Raji (cell line): ENCODE results near the gene RAB6B.

Experiments used
- POLR2A ChIP-seq: IDR thresholded peaks from 2 replicates; pipeline ENCODE4 v1.6.1; 2011; ENCODE audit warnings: low read depth, low read length, control low read depth; ENCODE audit not compliant: insufficient read depth

RAB6B gene

DNA sequence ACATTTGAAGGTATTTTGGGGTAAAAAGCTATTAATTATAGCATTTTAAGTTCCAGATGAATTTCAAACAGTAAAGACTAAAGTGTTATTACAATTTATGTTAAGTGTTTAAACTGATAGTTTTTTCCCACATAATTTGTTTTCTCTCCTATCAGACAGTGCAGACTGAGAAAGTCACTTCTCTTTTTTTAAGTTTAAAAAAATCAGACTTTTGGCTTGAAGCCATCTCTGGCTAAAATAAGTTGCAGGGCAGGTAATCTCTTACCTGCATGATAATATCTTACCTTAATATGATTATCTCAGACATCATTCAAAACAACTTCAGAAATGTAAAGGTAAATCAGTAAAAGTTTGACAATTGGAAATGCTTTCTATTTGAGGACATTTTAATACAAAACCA lies 21.5 kb upstream of the RAB6B start:
- no peak for TF ChIP-seq POLR2A

DNA sequence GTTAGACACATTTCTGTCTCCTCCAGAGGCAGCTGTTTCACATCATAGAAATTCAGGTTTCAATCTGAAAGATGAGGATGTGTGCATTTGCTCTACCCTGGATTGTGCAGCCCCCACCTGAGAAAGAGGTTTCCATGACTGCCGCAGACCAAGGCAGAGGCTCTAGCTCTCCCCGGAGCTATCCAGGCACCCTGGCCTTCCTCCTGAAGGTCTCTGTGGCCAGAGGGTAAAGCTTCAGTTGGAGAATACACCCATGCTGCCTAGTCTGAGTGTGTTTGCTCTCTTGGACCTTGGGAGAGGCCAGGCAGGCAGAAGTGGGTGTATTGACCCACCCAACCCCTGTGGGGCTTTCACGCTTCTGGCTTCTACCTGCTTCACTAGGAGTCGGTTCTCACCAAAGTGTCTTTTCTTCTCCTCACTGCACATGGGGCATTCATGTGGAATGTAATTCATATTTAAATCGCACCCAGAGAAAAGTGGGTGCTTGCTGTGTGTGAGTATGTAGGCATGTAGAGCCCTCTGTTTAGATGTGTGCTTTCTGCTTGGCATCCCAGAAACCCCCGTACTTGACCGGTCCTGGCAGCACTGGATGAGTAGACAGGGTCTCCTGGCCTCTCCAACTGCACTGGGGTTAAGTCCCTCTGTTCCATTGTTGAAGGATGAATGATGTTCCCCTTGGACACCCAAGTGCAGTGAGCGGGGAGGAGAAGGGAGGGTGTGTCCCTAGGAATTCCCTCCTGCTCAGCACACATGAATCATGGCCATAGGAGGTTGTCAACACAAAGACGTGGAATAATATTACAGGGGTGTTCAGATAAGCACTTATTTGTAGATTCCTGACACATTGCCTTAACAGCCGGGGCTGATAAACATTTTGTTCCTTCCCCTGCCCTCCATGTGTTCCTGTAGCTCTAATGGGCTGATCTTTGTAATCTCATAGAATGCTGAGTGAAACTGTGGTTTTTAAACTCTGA lies 20.3 kb upstream of the RAB6B start:
- no peak for TF ChIP-seq POLR2A

DNA sequence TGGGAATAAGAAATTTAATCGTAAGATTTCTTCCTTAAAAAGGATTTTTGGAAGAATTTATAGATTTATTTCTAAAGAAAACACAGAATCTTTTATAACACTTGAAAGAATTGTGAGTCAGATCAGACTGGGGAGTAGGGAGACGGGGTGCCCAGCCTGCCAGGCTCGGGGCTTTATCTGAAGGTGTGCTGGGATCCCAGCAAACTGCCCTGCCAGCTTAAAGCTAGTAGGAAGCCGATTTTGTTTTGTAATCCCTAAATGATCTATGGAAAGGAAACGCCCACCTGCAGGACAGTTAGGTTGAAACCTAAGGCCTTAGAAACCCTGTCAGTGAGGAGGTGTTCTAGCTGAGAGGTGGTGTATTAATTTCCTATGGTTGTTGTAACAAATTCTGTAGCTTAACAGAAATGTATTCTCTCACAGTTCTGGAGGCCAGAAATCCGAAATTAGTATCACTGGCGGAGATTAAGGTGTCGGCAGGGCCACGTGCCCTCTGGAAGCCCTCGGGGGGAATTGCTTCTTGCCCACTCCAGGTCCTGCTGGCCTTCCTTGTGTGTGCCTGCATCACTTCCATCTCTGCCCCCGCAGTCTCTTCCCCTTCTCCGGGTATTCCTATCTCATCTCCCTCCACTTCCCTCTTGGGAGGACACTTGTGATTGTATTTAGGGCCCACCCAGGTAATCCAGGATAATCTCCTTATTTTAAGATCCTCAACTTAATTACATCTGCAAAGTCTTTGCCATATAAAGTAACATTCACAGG lies 19.3 kb upstream of the RAB6B start:
- no peak for TF ChIP-seq POLR2A

- no peak for TF ChIP-seq POLR2A
Observed at GRCh38 chr3:133910422-133910821, 14.7 kb upstream of the RAB6B start.

GRCh38 chr3:133905376-133905775 lies 9.7 kb upstream of the RAB6B start:
- no peak for TF ChIP-seq POLR2A

DNA sequence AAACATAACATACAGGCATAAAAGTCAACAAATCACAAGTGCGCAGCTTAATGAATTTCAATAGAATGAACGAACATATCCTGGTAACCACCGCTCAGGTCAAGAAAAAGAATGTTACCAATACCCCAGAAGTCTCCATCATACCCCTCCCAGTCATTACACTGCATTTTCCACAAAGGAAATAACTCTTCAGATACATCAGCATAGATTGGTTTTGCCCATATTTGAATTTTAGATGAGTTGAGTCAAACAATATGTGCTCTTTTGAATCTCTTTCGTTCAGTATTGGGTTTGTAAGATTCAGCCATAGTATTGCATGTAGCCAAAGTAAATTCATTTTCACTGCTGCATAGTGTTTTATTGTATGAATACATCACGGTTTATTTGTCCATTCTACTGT lies 6.2 kb upstream of the RAB6B start:
- TF ChIP-seq POLR2A: no peak

GRCh38 chr3:133901083-133901482 lies 5.4 kb upstream of the RAB6B start:
- no peak for TF ChIP-seq POLR2A

DNA sequence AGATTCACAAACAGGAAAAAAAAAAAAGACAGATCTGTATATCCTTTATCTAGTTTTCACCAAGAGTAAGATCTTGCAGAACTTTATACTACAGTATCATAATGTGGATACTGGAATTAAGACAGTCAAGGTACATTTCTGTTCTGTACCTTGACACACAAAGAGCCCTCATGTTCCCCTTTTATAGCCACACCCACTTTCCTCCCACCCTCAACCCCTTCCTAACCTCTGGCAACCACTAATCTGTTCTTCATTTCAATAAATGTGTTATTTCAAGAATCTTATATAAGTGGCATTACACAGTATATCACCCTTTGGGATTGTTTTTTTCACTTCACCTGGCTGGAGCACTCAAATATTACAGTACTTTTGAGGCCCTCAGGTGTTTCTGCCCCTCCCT lies 3.6 kb upstream of the RAB6B start:
- no peak for TF ChIP-seq POLR2A

DNA sequence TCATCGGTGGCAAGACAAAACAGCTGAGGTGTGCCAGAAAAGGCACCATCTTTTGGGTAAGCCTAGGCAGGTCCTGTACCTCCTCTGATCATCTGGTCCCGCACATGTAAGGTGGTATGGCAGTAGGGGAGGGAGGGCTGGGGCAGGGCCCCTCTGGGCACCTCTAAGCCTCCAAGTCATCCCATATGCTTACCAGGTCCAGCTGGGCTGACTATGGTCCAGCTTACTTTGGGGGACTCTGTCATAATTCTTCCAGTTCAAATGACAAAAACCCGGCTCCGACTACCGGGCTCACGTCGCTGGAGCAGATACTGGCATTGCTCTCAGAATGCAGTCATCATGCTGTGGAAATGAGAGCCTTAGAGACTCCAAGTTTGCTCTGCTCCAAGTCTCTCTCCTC lies 1.9 kb upstream of the RAB6B start:
- no peak for TF ChIP-seq POLR2A

DNA sequence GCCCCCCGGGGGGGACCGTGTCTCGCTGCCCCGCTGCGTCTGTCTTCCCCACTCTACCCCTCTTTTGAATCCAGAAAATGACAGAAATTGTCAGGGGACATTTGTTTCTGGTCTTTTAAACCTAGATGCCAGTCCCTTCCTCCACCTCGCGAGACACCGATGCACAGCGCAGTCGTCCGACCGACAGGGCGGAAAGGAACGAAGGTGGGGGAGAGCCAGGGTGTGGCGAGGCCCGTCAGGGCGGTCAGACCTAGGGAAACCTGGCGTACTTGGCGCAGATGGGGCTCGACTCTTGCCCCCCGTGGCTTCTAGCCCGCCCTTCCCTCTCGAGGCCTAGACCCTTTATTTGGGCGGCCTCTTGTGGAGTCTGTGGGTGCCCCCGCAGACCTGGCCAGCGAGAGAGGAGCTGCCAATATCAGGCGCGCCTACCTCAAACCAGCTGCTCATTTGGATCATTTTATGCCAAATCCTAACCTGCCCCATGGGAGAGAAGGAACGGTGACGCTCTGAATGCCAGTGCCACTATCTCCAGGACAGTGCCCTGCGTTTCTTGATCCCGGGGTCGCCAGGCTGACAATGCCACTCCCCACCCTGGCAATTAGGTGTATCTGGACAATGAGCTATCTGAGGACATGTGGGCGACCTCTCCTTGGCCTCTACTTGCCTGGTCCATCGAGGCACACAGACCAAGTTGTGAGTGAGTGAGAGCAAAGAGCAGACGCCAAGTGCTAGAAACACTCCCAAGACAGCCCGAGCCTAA lies 500 bp upstream of the RAB6B start:
- TF ChIP-seq POLR2A: no peak

DNA sequence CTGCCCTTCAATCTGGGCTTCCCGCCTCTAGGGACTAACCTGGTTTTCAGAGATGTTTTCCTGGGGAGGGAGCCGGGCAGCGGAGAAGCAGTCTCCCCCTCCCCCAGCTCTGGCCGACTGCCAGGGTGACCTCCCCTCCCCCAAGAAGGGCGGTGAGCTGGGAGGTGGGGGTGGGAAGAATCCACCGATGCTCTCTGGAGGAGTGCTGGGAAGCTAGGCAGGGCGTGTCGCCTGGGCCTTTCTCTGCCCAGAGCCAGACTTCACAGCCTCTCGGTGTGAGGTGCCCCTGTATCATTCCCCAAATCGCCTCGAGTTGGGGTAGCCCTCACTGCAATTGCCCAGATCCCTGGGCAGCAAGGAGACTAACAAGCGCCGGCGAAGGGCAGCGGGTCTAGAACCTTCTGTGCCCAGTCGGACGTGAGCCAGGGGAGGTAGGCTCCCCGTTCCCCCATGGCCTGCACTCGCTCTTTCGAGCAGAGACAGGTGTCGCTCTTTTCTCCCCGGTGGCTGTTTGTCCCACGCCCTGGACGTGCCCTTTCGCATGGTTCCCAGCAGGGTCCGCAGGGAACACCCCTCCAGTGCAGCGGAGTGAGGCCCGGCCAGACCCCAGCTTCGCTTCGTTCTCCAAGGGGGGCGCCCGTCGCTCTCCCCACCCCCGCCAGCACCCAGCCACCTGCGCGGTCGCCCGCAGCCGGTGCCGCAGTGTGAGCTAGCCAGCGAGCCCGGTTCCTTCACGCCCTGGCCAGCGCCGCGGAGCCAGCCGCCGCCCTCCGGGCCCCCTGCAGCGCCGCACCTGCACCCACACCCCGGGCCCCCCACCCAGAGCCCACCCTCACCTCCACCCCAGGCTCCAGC lies 1.1 kb downstream of the RAB6B start:
- no peak for TF ChIP-seq POLR2A

DNA sequence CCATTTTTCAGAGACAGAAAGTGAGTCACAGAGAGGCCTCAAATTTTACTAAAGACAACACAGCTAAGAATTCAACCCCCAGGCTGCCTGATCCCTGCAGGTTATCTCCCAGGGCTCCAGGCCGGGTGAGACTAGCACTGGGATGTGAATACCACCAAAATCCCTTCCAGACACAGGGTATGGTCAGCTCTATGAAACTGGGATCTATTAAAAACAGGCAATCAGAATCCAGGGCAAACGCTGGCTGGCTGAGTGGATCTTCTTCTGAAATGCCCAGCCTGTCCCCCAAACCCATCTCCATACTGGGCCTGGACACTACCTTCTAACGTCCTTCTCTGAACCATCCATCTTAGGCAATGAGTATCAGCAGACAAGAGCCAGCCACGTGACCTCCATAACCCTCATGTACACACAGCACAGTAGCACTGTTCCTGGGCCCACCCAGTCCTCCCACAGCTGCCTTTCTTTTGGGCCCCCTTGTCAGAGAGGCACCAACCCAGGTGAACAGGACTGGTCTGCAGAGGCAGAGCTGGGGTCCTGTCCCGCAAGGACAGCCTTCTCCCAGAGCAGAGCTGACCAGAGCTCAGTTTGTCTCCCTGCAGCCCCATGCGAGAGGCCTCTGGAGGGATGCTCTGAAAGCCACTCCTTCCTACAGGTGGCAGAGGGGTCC lies 1.9 kb downstream of the RAB6B start:
- TF ChIP-seq POLR2A: no peak

DNA sequence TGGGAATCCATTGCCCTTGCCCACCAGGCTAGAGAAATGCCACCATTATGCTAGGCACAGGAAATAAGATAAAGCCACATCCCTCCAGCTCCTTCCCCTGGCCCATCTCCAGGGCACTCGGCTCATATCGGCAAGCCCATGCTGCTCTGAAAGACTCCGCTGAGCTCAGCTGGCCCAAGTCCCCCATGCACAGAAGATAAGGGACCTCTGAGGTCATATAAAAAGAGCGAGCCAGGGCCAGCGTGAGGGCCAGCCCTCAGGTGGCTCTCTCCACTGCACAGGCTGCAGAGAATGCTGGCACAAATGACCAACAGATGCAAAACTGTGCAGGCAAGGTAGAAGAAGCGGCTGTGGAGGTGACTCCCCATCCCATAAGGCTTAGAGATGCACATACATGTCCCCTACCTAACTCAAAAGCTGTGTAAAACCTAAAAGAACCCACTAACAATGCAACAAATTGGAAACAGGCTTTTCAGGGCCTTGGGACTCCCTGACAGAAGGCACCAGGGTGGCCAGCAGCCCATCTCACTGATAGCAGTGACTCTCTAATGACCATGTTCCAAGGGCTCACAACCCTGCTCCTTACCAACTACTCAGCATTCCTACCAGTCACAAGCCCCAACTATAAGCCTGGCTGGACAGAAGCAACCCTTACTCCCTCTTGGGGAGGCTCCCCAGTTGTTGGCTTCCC lies 3.0 kb downstream of the RAB6B start:
- TF ChIP-seq POLR2A: no peak
